ENCODE measurements around the gene EFNA1. TPM values are rescaled to one million over a fixed set of nuclear protein-coding genes. Genes with fewer than 3 reads are reported as not detected.

Gene EFNA1
- total and polyA plus RNA-seq, 2 of the 13 experiments (the other 11 are each of a cell fraction or from before 2014, with no cell fraction given) = 81.8 to 874 TPM

DNA sequence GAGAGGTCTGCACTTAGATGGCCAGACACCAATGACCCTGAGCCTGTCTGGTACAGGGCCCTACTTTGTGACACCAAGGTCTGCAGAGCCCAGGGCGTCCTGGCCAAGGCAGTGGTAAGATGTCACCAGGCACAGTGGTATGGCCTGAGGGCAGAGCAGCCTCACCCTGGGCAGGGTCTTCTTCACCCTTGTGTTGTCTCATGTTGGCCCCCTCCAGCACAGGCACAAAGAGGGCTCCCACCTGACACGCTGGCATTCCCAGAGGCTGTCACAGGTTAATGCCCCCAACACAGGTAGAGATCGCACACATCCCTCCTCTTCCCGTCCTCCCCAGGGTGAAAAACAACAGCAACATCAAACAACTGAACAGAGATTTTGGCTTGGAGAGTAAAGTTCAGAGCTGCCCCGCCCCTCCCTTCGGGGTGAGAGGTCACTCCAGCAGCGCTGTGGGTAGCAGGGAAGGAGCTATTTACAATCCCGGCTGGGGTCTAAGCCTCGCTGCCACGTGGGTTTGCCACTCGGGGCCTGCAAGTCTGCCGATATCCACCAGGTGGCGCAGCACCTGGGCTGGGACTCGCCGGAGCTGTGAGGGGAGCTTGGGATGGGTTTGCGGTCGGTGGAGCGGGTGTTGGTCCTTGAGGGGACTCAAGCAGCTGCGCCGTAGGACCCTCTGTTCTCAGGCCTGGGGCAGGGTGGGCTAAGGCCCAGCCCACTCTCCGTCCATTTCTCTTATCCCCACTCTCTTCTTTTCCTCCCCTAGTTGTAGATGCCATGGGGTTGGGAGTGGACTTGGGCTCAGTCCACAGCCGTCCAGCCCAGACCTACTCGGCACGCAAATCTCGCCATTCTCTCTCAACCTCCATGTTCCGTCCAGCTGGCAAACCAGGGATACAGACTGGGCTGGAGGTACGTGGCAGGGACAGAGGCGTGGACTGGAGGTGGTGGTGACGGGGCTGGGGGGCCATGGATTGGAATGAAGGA lies 36.3 kb upstream of the EFNA1 start (continued):
- TF ChIP-seq, protein P1, sequence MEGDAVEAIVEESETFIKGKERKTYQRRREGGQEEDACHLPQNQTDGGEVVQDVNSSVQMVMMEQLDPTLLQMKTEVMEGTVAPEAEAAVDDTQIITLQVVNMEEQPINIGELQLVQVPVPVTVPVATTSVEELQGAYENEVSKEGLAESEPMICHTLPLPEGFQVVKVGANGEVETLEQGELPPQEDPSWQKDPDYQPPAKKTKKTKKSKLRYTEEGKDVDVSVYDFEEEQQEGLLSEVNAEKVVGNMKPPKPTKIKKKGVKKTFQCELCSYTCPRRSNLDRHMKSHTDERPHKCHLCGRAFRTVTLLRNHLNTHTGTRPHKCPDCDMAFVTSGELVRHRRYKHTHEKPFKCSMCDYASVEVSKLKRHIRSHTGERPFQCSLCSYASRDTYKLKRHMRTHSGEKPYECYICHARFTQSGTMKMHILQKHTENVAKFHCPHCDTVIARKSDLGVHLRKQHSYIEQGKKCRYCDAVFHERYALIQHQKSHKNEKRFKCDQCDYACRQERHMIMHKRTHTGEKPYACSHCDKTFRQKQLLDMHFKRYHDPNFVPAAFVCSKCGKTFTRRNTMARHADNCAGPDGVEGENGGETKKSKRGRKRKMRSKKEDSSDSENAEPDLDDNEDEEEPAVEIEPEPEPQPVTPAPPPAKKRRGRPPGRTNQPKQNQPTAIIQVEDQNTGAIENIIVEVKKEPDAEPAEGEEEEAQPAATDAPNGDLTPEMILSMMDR (CRISPR knock-in tag; IDR thresholded peaks at IDR 0.05) = peak; percentile 98
- TF ChIP-seq KLF11 (CRISPR knock-in tag; IDR thresholded peaks at IDR 0.05) (no peak), KDM3A (CRISPR knock-in tag; IDR thresholded peaks at IDR 0.05; ENCODE audit: low read depth) (peak; percentile 87), TP53 (CRISPR knock-in tag; conservative IDR thresholded peaks at IDR 0.05) (no peak), NFKB2 (CRISPR knock-in tag; IDR thresholded peaks at IDR 0.05; ENCODE audit: borderline replicate concordance) (no peak), MBNL3 (CRISPR knock-in tag; conservative IDR thresholded peaks at IDR 0.05) (no peak), EZH2 (conservative IDR thresholded peaks at IDR 0.05; ENCODE audit: low read depth, low read length) (no peak), ZSCAN12 (CRISPR knock-in tag; IDR thresholded peaks at IDR 0.05) (no peak), ZNF790 (CRISPR knock-in tag; IDR thresholded peaks at IDR 0.05; ENCODE audit: borderline replicate concordance) (no peak), ZNF746 (CRISPR knock-in tag; IDR thresholded peaks at IDR 0.05) (peak; percentile 91), ZMAT3 (CRISPR knock-in tag; conservative IDR thresholded peaks at IDR 0.05) (no peak), IKZF1 (IDR thresholded peaks at IDR 0.05) (no peak), HMG20A (CRISPR knock-in tag; IDR thresholded peaks at IDR 0.05; ENCODE audit: borderline replicate concordance) (peak; percentile 75), CENPX (CRISPR knock-in tag; IDR thresholded peaks at IDR 0.05) (no peak)
- TF ChIP-seq, protein P2, sequence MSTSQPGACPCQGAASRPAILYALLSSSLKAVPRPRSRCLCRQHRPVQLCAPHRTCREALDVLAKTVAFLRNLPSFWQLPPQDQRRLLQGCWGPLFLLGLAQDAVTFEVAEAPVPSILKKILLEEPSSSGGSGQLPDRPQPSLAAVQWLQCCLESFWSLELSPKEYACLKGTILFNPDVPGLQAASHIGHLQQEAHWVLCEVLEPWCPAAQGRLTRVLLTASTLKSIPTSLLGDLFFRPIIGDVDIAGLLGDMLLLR (CRISPR knock-in tag; IDR thresholded peaks at IDR 0.05) = no peak
- TF ChIP-seq, protein P3, sequence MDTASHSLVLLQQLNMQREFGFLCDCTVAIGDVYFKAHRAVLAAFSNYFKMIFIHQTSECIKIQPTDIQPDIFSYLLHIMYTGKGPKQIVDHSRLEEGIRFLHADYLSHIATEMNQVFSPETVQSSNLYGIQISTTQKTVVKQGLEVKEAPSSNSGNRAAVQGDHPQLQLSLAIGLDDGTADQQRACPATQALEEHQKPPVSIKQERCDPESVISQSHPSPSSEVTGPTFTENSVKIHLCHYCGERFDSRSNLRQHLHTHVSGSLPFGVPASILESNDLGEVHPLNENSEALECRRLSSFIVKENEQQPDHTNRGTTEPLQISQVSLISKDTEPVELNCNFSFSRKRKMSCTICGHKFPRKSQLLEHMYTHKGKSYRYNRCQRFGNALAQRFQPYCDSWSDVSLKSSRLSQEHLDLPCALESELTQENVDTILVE (CRISPR knock-in tag; IDR thresholded peaks at IDR 0.05) = peak; percentile 77
- TF ChIP-seq, protein P4, sequence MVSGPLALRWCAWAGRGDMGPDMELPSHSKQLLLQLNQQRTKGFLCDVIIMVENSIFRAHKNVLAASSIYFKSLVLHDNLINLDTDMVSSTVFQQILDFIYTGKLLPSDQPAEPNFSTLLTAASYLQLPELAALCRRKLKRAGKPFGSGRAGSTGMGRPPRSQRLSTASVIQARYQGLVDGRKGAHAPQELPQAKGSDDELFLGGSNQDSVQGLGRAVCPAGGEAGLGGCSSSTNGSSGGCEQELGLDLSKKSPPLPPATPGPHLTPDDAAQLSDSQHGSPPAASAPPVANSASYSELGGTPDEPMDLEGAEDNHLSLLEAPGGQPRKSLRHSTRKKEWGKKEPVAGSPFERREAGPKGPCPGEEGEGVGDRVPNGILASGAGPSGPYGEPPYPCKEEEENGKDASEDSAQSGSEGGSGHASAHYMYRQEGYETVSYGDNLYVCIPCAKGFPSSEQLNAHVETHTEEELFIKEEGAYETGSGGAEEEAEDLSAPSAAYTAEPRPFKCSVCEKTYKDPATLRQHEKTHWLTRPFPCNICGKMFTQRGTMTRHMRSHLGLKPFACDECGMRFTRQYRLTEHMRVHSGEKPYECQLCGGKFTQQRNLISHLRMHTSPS (CRISPR knock-in tag; IDR thresholded peaks at IDR 0.05; ENCODE audit: low read depth) = peak; percentile 75; the same call in 1 of the 2 replicates
- TF ChIP-seq, protein P5, sequence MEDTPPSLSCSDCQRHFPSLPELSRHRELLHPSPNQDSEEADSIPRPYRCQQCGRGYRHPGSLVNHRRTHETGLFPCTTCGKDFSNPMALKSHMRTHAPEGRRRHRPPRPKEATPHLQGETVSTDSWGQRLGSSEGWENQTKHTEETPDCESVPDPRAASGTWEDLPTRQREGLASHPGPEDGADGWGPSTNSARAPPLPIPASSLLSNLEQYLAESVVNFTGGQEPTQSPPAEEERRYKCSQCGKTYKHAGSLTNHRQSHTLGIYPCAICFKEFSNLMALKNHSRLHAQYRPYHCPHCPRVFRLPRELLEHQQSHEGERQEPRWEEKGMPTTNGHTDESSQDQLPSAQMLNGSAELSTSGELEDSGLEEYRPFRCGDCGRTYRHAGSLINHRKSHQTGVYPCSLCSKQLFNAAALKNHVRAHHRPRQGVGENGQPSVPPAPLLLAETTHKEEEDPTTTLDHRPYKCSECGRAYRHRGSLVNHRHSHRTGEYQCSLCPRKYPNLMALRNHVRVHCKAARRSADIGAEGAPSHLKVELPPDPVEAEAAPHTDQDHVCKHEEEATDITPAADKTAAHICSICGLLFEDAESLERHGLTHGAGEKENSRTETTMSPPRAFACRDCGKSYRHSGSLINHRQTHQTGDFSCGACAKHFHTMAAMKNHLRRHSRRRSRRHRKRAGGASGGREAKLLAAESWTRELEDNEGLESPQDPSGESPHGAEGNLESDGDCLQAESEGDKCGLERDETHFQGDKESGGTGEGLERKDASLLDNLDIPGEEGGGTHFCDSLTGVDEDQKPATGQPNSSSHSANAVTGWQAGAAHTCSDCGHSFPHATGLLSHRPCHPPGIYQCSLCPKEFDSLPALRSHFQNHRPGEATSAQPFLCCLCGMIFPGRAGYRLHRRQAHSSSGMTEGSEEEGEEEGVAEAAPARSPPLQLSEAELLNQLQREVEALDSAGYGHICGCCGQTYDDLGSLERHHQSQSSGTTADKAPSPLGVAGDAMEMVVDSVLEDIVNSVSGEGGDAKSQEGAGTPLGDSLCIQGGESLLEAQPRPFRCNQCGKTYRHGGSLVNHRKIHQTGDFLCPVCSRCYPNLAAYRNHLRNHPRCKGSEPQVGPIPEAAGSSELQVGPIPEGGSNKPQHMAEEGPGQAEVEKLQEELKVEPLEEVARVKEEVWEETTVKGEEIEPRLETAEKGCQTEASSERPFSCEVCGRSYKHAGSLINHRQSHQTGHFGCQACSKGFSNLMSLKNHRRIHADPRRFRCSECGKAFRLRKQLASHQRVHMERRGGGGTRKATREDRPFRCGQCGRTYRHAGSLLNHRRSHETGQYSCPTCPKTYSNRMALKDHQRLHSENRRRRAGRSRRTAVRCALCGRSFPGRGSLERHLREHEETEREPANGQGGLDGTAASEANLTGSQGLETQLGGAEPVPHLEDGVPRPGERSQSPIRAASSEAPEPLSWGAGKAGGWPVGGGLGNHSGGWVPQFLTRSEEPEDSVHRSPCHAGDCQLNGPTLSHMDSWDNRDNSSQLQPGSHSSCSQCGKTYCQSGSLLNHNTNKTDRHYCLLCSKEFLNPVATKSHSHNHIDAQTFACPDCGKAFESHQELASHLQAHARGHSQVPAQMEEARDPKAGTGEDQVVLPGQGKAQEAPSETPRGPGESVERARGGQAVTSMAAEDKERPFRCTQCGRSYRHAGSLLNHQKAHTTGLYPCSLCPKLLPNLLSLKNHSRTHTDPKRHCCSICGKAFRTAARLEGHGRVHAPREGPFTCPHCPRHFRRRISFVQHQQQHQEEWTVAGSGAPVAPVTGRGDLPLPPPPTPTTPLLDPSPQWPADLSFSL (CRISPR knock-in tag; IDR thresholded peaks at IDR 0.05) = no peak

Measured in HepG2 (cell line).